IPS-11a (cell line): ENCODE data around the gene DENND6A.
"Not testable (repeated sequence)": the region's sequence is repeated elsewhere in the genome, so short reads cannot be mapped to it uniquely, and the experiment has no call there.

Source experiments
- H3K4me3 ChIP-seq: one replicate; pipeline ENCODE4 v1.5.1; 2013; ENCODE audit warnings: low read depth, low read length, control low read depth

The DENND6A gene

GRCh38 chr3:57692396-57693147 lies at the start of gene DENND6A:
Gene DENND6A (minus strand): TSS chr3:57693077. CDS start chr3:57693018, 59 bp downstream.
- peak within 1 kb of the TSS; percentile 81 for H3K4me3 ChIP-seq

GRCh38 chr3:57740027-57740426 lies 47.1 kb upstream of the DENND6A start:
- no peak overlapping the region for H3K4me3 ChIP-seq

GRCh38 chr3:57738391-57738790 lies 45.5 kb upstream of the DENND6A start:
- no peak overlapping the region for H3K4me3 ChIP-seq

- no peak overlapping the region for H3K4me3 ChIP-seq
These were observed 45.0 kb upstream of the DENND6A start for GRCh38 chr3:57737840-57738239.

GRCh38 chr3:57735405-57735804 lies 42.5 kb upstream of the DENND6A start:
- no peak overlapping the region for H3K4me3 ChIP-seq

GRCh38 chr3:57733790-57734189 lies 40.9 kb upstream of the DENND6A start:
- no peak overlapping the region for H3K4me3 ChIP-seq

GRCh38 chr3:57731311-57731710 lies 38.4 kb upstream of the DENND6A start:
- no peak overlapping the region for H3K4me3 ChIP-seq

GRCh38 chr3:57730682-57731081 lies 37.8 kb upstream of the DENND6A start:
- H3K4me3 ChIP-seq, result no peak overlapping the region

GRCh38 chr3:57729334-57730045 lies 36.6 kb upstream of the DENND6A start:
- no peak overlapping the region for H3K4me3 ChIP-seq

- no peak overlapping the region for H3K4me3 ChIP-seq
These were observed 34.2 kb upstream of the DENND6A start for GRCh38 chr3:57727106-57727505.

GRCh38 chr3:57726397-57726796 lies 33.5 kb upstream of the DENND6A start:
- no peak overlapping the region for H3K4me3 ChIP-seq

GRCh38 chr3:57718118-57718517 lies 25.2 kb upstream of the DENND6A start:
- H3K4me3 ChIP-seq, result no peak overlapping the region

GRCh38 chr3:57717205-57717868 lies 24.5 kb upstream of the DENND6A start:
- H3K4me3 ChIP-seq, result no peak overlapping the region

GRCh38 chr3:57715686-57716085 lies 22.8 kb upstream of the DENND6A start:
- H3K4me3 ChIP-seq, result no peak overlapping the region

- H3K4me3 ChIP-seq, result no peak overlapping the region
These were observed 16.7 kb upstream of the DENND6A start for GRCh38 chr3:57709559-57709958.

- H3K4me3 ChIP-seq, result no peak overlapping the region
These were observed 16.2 kb upstream of the DENND6A start for GRCh38 chr3:57709031-57709430.

GRCh38 chr3:57706462-57706861 lies 13.6 kb upstream of the DENND6A start:
- no peak overlapping the region for H3K4me3 ChIP-seq

GRCh38 chr3:57705351-57705750 lies 12.5 kb upstream of the DENND6A start:
- H3K4me3 ChIP-seq, result not testable (repeated sequence)

- H3K4me3 ChIP-seq, result no peak overlapping the region
These were observed 8.9 kb upstream of the DENND6A start for GRCh38 chr3:57701781-57702180.

GRCh38 chr3:57700737-57701136 lies 7.9 kb upstream of the DENND6A start:
- H3K4me3 ChIP-seq, result no peak overlapping the region

GRCh38 chr3:57699591-57699990 lies 6.7 kb upstream of the DENND6A start:
- no peak overlapping the region for H3K4me3 ChIP-seq

GRCh38 chr3:57696801-57697321 lies 4.0 kb upstream of the DENND6A start:
- no peak overlapping the region for H3K4me3 ChIP-seq
